Central memory CD8-positive, alpha-beta T cell (primary cell): ENCODE data around the gene GSG1L.

Experiments
- ATAC-seq: fragments of 150-1000 bp; cut with Tn5 transposase; replicated peaks from 2 replicates; pipeline ENCODE4 v1.10.0; 2022; ENCODE audit warnings: mild to moderate bottlenecking, moderate FRiP score, moderate number of reproducible peaks; ENCODE audit not compliant: poor library complexity, severe bottlenecking; ENCODE audit errors: extremely low read depth
- DNase-seq, 2 donors: peaks; one replicate each; pipeline ENCODE4 v3.0.0; 2021; ENCODE audit warnings: low spot score in 2 of 2
- H3K27ac Mint-ChIP-seq: one replicate; pipeline ENCODE4 v1.8.0; 2022; ENCODE audit warnings: low read depth, mild to moderate bottlenecking, moderate library complexity, mixed read lengths
- H3K27me3 Mint-ChIP-seq: one replicate; pipeline ENCODE4 v1.8.0; 2022; ENCODE audit warnings: mixed read lengths
- H3K36me3 Mint-ChIP-seq: one replicate; pipeline ENCODE4 v1.8.0; 2022; ENCODE audit warnings: mild to moderate bottlenecking, moderate library complexity, mixed read lengths; ENCODE audit not compliant: insufficient read depth
- H3K4me1 Mint-ChIP-seq: one replicate; pipeline ENCODE4 v1.8.0; 2022; ENCODE audit warnings: mixed read lengths
- H3K4me3 Mint-ChIP-seq: one replicate; pipeline ENCODE4 v1.8.0; 2022; ENCODE audit warnings: mild to moderate bottlenecking, moderate library complexity, mixed read lengths
- H3K9me3 Mint-ChIP-seq: one replicate; pipeline ENCODE4 v1.8.0; 2022; ENCODE audit warnings: mixed read lengths

The GSG1L gene

GRCh38 chr16:27927266-27927901, 136.1 kb downstream of the GSG1L start:
- DNase-seq, result no peak
- Mint-ChIP-seq H3K4me3 (no peak overlapping the region), H3K4me1 (no peaks in the 10 kb centered on the region), H3K27me3 (peaks cover 75% of the 10 kb centered on the region), H3K9me3 (no peaks in the 10 kb centered on the region), H3K36me3 (peaks cover 1% of the 10 kb centered on the region), H3K27ac (no peak overlapping the region)
- no peak for ATAC-seq

DNA sequence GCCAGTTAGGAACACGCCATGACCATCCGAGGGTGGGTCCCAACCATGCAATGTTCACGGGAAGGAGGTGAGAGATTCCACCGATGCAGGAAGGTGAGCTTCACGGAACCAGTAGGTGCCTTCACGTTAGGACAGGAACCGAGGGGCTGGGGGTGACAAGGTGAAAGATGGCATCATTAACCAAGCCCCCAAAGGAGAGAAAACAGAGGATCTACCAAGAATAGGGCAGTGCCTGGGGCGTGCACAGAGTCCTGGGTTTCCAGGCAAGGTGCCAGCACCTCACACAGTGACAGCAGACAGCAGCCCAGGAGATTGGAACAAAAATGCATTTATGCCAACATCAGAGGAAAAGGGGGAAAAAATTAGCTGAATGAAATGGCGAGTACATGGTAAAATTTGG, 137.9 kb downstream of the GSG1L start:
- Mint-ChIP-seq H3K4me3 (no peak overlapping the region), H3K4me1 (no peaks in the 10 kb centered on the region), H3K27me3 (peaks cover 83% of the 10 kb centered on the region), H3K36me3 (peaks cover 3% of the 10 kb centered on the region), H3K9me3 (no peaks in the 10 kb centered on the region), H3K27ac (no peak overlapping the region)
- DNase-seq (no peak), ATAC-seq (no peak)

DNA sequence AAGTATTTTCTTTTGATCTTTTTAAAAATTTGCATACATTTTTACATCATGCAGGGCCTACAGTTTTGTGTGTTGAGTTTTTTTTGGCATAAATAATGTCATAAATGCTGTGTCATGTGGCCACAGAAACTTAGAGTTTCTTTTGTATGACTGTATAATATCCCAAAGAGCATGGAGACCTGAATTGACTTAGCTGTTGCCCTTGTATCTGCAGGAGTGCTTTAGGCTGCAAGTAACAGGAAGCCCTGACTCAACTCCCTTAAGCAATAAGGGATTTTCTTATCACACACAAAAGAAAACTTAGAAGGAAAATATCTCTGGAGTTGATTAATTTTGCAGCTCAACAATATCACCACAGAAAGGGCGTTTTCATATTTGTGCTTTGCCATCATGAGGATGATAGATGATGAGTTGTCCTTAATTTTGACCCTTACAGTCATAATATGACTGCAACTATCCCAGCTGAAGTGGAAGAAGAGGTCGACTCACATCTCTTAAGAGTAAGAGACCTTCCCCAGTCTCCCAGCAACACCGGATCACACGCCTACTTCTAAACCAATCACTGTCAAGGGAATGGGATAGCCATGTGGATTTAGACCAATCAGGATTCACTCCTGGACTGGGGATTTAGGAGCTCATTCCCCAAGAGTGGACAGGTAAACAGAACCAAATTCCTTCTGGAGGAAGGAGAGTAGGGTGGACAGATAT, 138.9 kb downstream of the GSG1L start:
- ATAC-seq, result no peak
- H3K27ac Mint-ChIP-seq, result no peak overlapping the region

DNA sequence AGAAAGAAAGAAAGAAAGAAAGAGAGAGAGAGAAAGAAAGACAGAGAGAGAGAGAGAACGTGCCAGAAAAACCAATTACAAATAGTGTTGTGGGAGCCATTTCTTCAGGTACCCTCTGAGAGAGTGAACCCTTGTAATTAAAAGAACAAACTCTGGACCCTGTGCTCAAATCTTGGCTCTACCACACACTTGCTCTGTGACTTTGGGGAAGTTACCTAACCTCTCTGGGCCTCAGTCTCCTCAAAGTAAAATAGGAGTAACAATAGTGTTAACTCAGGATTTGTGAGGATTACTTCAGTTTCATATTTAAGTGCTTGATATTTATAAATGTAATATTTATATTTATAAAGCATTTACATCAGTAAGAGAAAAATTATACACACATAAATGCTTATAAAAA, 139.8 kb downstream of the GSG1L start:
- DNase-seq (no peak), ATAC-seq (no peak)
- no peaks in the 10 kb centered on the region for H3K9me3 Mint-ChIP-seq
- H3K27me3 Mint-ChIP-seq, result peaks cover 82% of the 10 kb centered on the region
- H3K36me3 Mint-ChIP-seq, result peaks cover 3% of the 10 kb centered on the region
- no peak overlapping the region for H3K4me3 Mint-ChIP-seq
- no peaks in the 10 kb centered on the region for H3K4me1 Mint-ChIP-seq
- no peak overlapping the region for H3K27ac Mint-ChIP-seq

More for the DNA sequence above, 138.9 kb downstream of the GSG1L start:
- H3K27me3 Mint-ChIP-seq, result peaks cover 80% of the 10 kb centered on the region
- H3K9me3 Mint-ChIP-seq, result no peaks in the 10 kb centered on the region
- no peaks in the 10 kb centered on the region for H3K4me1 Mint-ChIP-seq
- no peak overlapping the region for H3K4me3 Mint-ChIP-seq
- no peak for DNase-seq
- H3K36me3 Mint-ChIP-seq, result peaks cover 3% of the 10 kb centered on the region

DNA sequence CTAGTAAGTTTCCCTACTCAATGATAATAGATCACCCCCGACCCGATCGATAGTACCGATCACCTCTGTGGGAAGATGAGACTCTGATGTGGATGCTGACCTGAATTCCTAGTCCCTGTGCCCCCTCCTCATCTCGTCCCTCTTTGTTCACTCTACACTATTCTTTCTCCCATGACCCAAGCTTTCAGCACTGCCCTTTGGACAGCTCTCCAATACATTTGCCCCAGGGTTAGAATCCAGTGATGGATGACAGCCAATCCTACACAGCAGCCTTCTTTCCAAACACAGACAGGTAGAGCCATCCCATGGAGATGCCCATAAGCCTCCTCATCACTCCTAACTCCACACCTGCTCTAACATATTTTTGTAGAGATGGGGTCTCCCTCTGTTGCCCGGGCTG, 141.1 kb downstream of the GSG1L start:
- Mint-ChIP-seq H3K36me3 (peaks cover 3% of the 10 kb centered on the region), H3K27me3 (peaks cover 72% of the 10 kb centered on the region), H3K9me3 (no peaks in the 10 kb centered on the region), H3K27ac (no peak overlapping the region), H3K4me1 (no peaks in the 10 kb centered on the region), H3K4me3 (no peak overlapping the region)
- no peak for ATAC-seq
- no peak for DNase-seq

GRCh38 chr16:27921134-27921533, 142.4 kb downstream of the GSG1L start:
- Mint-ChIP-seq H3K9me3 (no peaks in the 10 kb centered on the region), H3K27me3 (peaks cover 75% of the 10 kb centered on the region), H3K4me1 (no peaks in the 10 kb centered on the region), H3K4me3 (no peak overlapping the region), H3K27ac (no peak overlapping the region), H3K36me3 (peaks cover 2% of the 10 kb centered on the region)
- ATAC-seq, result no peak
- DNase-seq, result no peak

- ATAC-seq (no peak), DNase-seq (no peak)
- Mint-ChIP-seq H3K27ac (no peak overlapping the region), H3K36me3 (peaks cover 2% of the 10 kb centered on the region), H3K4me1 (no peaks in the 10 kb centered on the region), H3K9me3 (no peaks in the 10 kb centered on the region), H3K4me3 (no peak overlapping the region), H3K27me3 (peaks cover 72% of the 10 kb centered on the region)
These were observed 143.1 kb downstream of the GSG1L start for GRCh38 chr16:27920391-27920891.

DNA sequence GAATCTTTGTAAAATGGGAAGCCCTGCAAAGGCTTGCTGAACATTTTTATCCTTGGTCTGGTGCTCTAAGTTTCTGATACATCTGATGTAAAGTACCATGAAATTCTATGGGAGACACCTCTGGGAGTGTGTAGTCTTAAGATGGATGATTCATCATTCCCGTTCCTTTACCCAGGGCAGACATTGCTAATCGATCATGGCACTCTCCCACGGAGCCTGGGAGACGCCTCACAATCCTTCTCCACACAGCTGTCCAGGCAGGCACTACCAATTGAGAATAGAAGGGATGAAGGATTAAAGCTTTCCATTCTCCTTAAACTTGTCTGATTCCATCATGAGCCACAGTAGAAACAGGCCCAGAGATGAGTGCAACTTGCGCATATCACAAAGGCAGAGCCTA, 144.8 kb downstream of the GSG1L start:
- no peaks in the 10 kb centered on the region for H3K4me1 Mint-ChIP-seq
- ATAC-seq, result no peak
- H3K36me3 Mint-ChIP-seq, result peaks cover 2% of the 10 kb centered on the region
- H3K9me3 Mint-ChIP-seq, result no peaks in the 10 kb centered on the region
- H3K27ac Mint-ChIP-seq, result no peak overlapping the region
- no peak for DNase-seq
- no peak overlapping the region for H3K4me3 Mint-ChIP-seq
- peaks cover 72% of the 10 kb centered on the region for H3K27me3 Mint-ChIP-seq

GRCh38 chr16:27917949-27918348, 145.6 kb downstream of the GSG1L start:
- ATAC-seq (no peak), DNase-seq (no peak)
- Mint-ChIP-seq H3K9me3 (no peaks in the 10 kb centered on the region), H3K36me3 (peaks cover 2% of the 10 kb centered on the region), H3K4me3 (no peak overlapping the region), H3K27me3 (peaks cover 66% of the 10 kb centered on the region), H3K27ac (no peak overlapping the region), H3K4me1 (no peaks in the 10 kb centered on the region)

- no peak overlapping the region for H3K27ac Mint-ChIP-seq
- ATAC-seq, result no peak
- H3K36me3 Mint-ChIP-seq, result no peaks in the 10 kb centered on the region
- H3K4me1 Mint-ChIP-seq, result no peaks in the 10 kb centered on the region
- no peak overlapping the region for H3K4me3 Mint-ChIP-seq
- no peak for DNase-seq
- H3K9me3 Mint-ChIP-seq, result no peaks in the 10 kb centered on the region
- H3K27me3 Mint-ChIP-seq, result peaks cover 52% of the 10 kb centered on the region
These were observed 152.0 kb downstream of the GSG1L start for GRCh38 chr16:27911486-27911885.

- Mint-ChIP-seq H3K27ac (no peak overlapping the region), H3K27me3 (peaks cover 63% of the 10 kb centered on the region), H3K36me3 (no peaks in the 10 kb centered on the region), H3K9me3 (no peaks in the 10 kb centered on the region), H3K4me3 (no peak overlapping the region), H3K4me1 (no peaks in the 10 kb centered on the region)
- DNase-seq, result no peak
- ATAC-seq, result no peak
These were observed 156.0 kb downstream of the GSG1L start for GRCh38 chr16:27907457-27907972.

DNA sequence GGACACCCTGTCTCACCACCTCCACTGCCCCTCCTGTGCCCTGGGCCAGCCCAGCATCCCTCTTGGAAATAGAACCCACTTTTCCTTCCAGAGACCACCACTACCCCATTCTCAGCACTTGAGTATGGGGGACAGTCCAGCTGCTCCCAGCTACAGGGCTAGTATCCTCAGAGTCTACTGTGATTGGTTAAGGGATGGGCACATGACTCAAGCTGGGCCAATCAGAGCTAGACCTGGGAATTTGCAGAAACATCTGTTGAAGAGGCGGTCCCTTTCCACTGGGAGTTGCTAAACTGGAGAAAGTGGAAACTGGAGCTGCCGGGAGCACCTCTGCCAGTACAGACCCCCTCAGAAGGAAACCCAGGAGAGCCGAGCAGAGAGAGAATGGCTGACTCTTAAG, 156.6 kb downstream of the GSG1L start:
- peaks cover 63% of the 10 kb centered on the region for H3K27me3 Mint-ChIP-seq
- H3K36me3 Mint-ChIP-seq, result no peaks in the 10 kb centered on the region
- no peak overlapping the region for H3K27ac Mint-ChIP-seq
- no peak overlapping the region for H3K4me3 Mint-ChIP-seq
- DNase-seq (no peak), ATAC-seq (no peak)
- no peaks in the 10 kb centered on the region for H3K4me1 Mint-ChIP-seq
- H3K9me3 Mint-ChIP-seq, result no peaks in the 10 kb centered on the region

- DNase-seq, result no peak
- H3K9me3 Mint-ChIP-seq, result no peaks in the 10 kb centered on the region
- no peak for ATAC-seq
- no peaks in the 10 kb centered on the region for H3K36me3 Mint-ChIP-seq
- H3K4me1 Mint-ChIP-seq, result no peaks in the 10 kb centered on the region
- H3K4me3 Mint-ChIP-seq, result no peak overlapping the region
- peaks cover 79% of the 10 kb centered on the region for H3K27me3 Mint-ChIP-seq
- no peak overlapping the region for H3K27ac Mint-ChIP-seq
These were observed 160.4 kb downstream of the GSG1L start for GRCh38 chr16:27903046-27903655.
